IPS-15b (cell line): ENCODE data around the gene ERRFI1.

Experiments
- H3K27me3 ChIP-seq: one replicate; pipeline ENCODE4 v1.6.1; 2013; ENCODE audit warnings: low read length; ENCODE audit not compliant: control insufficient read depth, insufficient read depth
- H3K36me3 ChIP-seq: one replicate; pipeline ENCODE4 v1.6.1; 2013; ENCODE audit warnings: low read length; ENCODE audit not compliant: control insufficient read depth, insufficient read depth
- H3K4me1 ChIP-seq: one replicate; pipeline ENCODE4 v1.6.1; 2013; ENCODE audit warnings: mild to moderate bottlenecking, low read length; ENCODE audit not compliant: control insufficient read depth, insufficient read depth
- H3K4me3 ChIP-seq: one replicate; pipeline ENCODE4 v1.5.1; 2013; ENCODE audit warnings: low read depth, low read length
- H3K9ac ChIP-seq: one replicate; pipeline ENCODE4 v1.6.1; 2013; ENCODE audit warnings: low read depth, mild to moderate bottlenecking, low read length
- H3K9me3 ChIP-seq: one replicate; pipeline ENCODE4 v1.6.1; 2013; ENCODE audit warnings: mild to moderate bottlenecking, low read length; ENCODE audit not compliant: control insufficient read depth, insufficient read depth

The ERRFI1 gene

GRCh38 chr1:8015036-8015808 is 10.9 kb downstream of the ERRFI1 start:
- H3K4me3 ChIP-seq: no peak overlapping the region
- H3K27me3 ChIP-seq: no peaks in the 10 kb centered on the region
- H3K9ac ChIP-seq: no peak overlapping the region
- peaks cover 29% of the 10 kb centered on the region for H3K4me1 ChIP-seq
- H3K9me3 ChIP-seq: no peaks in the 10 kb centered on the region
- H3K36me3 ChIP-seq: peaks cover 23% of the 10 kb centered on the region

GRCh38 chr1:8014381-8014988 is 11.6 kb downstream of the ERRFI1 start:
- Histone ChIP-seq H3K9me3 (no peaks in the 10 kb centered on the region), H3K4me3 (no peak overlapping the region), H3K4me1 (peaks cover 28% of the 10 kb centered on the region), H3K9ac (no peak overlapping the region), H3K36me3 (peaks cover 23% of the 10 kb centered on the region), H3K27me3 (no peaks in the 10 kb centered on the region)

GRCh38 chr1:8013800-8014199 is 12.3 kb downstream of the ERRFI1 start:
- Histone ChIP-seq H3K9ac (no peak overlapping the region), H3K4me1 (peaks cover 24% of the 10 kb centered on the region), H3K9me3 (no peaks in the 10 kb centered on the region), H3K4me3 (no peak overlapping the region), H3K36me3 (peaks cover 23% of the 10 kb centered on the region), H3K27me3 (no peaks in the 10 kb centered on the region)

- H3K9ac ChIP-seq: no peak overlapping the region
- no peak overlapping the region for H3K4me3 ChIP-seq
- H3K36me3 ChIP-seq: peaks cover 23% of the 10 kb centered on the region
- peaks cover 20% of the 10 kb centered on the region for H3K4me1 ChIP-seq
- no peaks in the 10 kb centered on the region for H3K9me3 ChIP-seq
- no peaks in the 10 kb centered on the region for H3K27me3 ChIP-seq
These were observed 12.7 kb downstream of the ERRFI1 start for GRCh38 chr1:8013399-8013798.

GRCh38 chr1:8012955-8013354 is 13.2 kb downstream of the ERRFI1 start:
- Histone ChIP-seq H3K36me3 (peaks cover 23% of the 10 kb centered on the region), H3K4me3 (no peak overlapping the region), H3K9ac (no peak overlapping the region), H3K4me1 (peaks cover 17% of the 10 kb centered on the region), H3K9me3 (no peaks in the 10 kb centered on the region), H3K27me3 (no peaks in the 10 kb centered on the region)

- H3K4me1 ChIP-seq: peaks cover 14% of the 10 kb centered on the region
- no peaks in the 10 kb centered on the region for H3K27me3 ChIP-seq
- H3K9ac ChIP-seq: no peak overlapping the region
- peaks cover 23% of the 10 kb centered on the region for H3K36me3 ChIP-seq
- H3K4me3 ChIP-seq: no peak overlapping the region
- H3K9me3 ChIP-seq: no peaks in the 10 kb centered on the region
These were observed 13.9 kb downstream of the ERRFI1 start for GRCh38 chr1:8011923-8012858.

GRCh38 chr1:8011016-8011415 is 15.1 kb downstream of the ERRFI1 start:
- peaks cover 23% of the 10 kb centered on the region for H3K36me3 ChIP-seq
- no peaks in the 10 kb centered on the region for H3K27me3 ChIP-seq
- no peak overlapping the region for H3K9ac ChIP-seq
- H3K4me1 ChIP-seq: peaks cover 14% of the 10 kb centered on the region
- no peaks in the 10 kb centered on the region for H3K9me3 ChIP-seq
- no peak overlapping the region for H3K4me3 ChIP-seq

GRCh38 chr1:8010080-8010664 is 15.9 kb downstream of the ERRFI1 start:
- Histone ChIP-seq H3K9me3 (no peaks in the 10 kb centered on the region), H3K27me3 (no peaks in the 10 kb centered on the region), H3K9ac (no peak overlapping the region), H3K36me3 (peaks cover 23% of the 10 kb centered on the region), H3K4me1 (peaks cover 12% of the 10 kb centered on the region), H3K4me3 (no peak overlapping the region)

- peaks cover 17% of the 10 kb centered on the region for H3K4me1 ChIP-seq
- H3K9me3 ChIP-seq: no peaks in the 10 kb centered on the region
- H3K9ac ChIP-seq: no peak overlapping the region
- H3K36me3 ChIP-seq: peaks cover 21% of the 10 kb centered on the region
- H3K27me3 ChIP-seq: no peaks in the 10 kb centered on the region
- H3K4me3 ChIP-seq: no peak overlapping the region
These were observed 16.8 kb downstream of the ERRFI1 start for GRCh38 chr1:8009043-8010002.

GRCh38 chr1:8006037-8006963 is 19.8 kb downstream of the ERRFI1 start:
- Histone ChIP-seq H3K4me1 (peaks cover 20% of the 10 kb centered on the region), H3K27me3 (no peaks in the 10 kb centered on the region), H3K4me3 (no peak overlapping the region), H3K9ac (no peak overlapping the region), H3K36me3 (no peaks in the 10 kb centered on the region), H3K9me3 (no peaks in the 10 kb centered on the region)
